ENCODE results near the gene TMEM154. TPM values are rescaled to one million over a fixed set of nuclear protein-coding genes. Genes with fewer than 3 reads are reported as not detected.

TMEM154 gene
- polyA plus RNA-seq, 3 donors: 0.58 to 1.4 (median 1.1) TPM

GRCh38 chr4:152697284-152698088, 17.7 kb upstream of the TMEM154 start:
- no peak for DNase-seq

GRCh38 chr4:152696764-152697261, 17.0 kb upstream of the TMEM154 start:
- DNase-seq: no peak

GRCh38 chr4:152693871-152694270, 14.1 kb upstream of the TMEM154 start:
- DNase-seq: no peak

- DNase-seq: no peak
Measured at GRCh38 chr4:152691761-152692160, 12.0 kb upstream of the TMEM154 start.

GRCh38 chr4:152690706-152691651, 11.2 kb upstream of the TMEM154 start:
- no peak for DNase-seq

GRCh38 chr4:152689615-152690501, 10.1 kb upstream of the TMEM154 start:
- DNase-seq: no peak

- no peak for DNase-seq
Measured at GRCh38 chr4:152687974-152688599, 8.3 kb upstream of the TMEM154 start.

- no peak for DNase-seq
Measured at GRCh38 chr4:152686452-152687013, 6.7 kb upstream of the TMEM154 start.

- DNase-seq: no peak
Measured at GRCh38 chr4:152684587-152684986, 4.8 kb upstream of the TMEM154 start.

GRCh38 chr4:152684007-152684406, 4.2 kb upstream of the TMEM154 start:
- DNase-seq: no peak

GRCh38 chr4:152682143-152682941, 2.5 kb upstream of the TMEM154 start:
- no peak for DNase-seq

- DNase-seq: no peak
Measured at GRCh38 chr4:152680988-152681603, 1.3 kb upstream of the TMEM154 start.

GRCh38 chr4:152678841-152679240, 956 bp downstream of the TMEM154 start:
- no peak for DNase-seq

GRCh38 chr4:152677117-152677516, 2.7 kb downstream of the TMEM154 start:
- no peak for DNase-seq

GRCh38 chr4:152676052-152676854, 3.5 kb downstream of the TMEM154 start:
- no peak for DNase-seq

GRCh38 chr4:152674359-152674758, 5.4 kb downstream of the TMEM154 start:
- no peak for DNase-seq

GRCh38 chr4:152673489-152673888, 6.3 kb downstream of the TMEM154 start:
- DNase-seq: no peak

Measured in renal pelvis (tissue), 4 donors.